HCT116 (cell line): ENCODE measurements around the gene SCARB1. TPM values are rescaled to one million over a fixed set of nuclear protein-coding genes. Genes with fewer than 3 reads are reported as not detected.

Experiments used
- ATAC-seq: fragments of 200-7000 bp; cut with Tn5 transposase; 2 replicates; pipeline ENCODE4 v1.9.1; 2020; ENCODE audit warnings: mild to moderate bottlenecking, moderate library complexity
- BruUV-seq: library from RNA; stranded (reverse); fragments of 400-500 nt; replicated peaks from 2 replicates; lab custom pipeline; 2021; lab: Mats Ljungman, UMichigan
- CTCF ChIA-PET: fragments of 300-600 bp; sonication (Branson Sonifier 250); formaldehyde crosslinking; loops from one replicate; lab custom pipeline; 2021; ENCODE audit warnings: antibody characterized with exemption; lab: Charles Lee
- POLR2A ChIA-PET: fragments of 300-600, 350-600 bp; sonication (Branson Sonifier 250); formaldehyde crosslinking; loops from one replicate; lab custom pipeline; 2021; ENCODE audit warnings: antibody characterized with exemption; lab: Charles Lee
- RAD21 ChIA-PET, 2 experiments: fragments of 300-600 bp; sonication (Branson Sonifier 250); formaldehyde crosslinking; loops; one replicate each; lab custom pipeline; 2023; ENCODE audit warnings: low total read pairs in 2 of 2; ENCODE audit not compliant: uncharacterized antibody in 2 of 2, unreplicated experiment in 2 of 2, low non-redundant PET in 1 of 2; lab: Charles Lee
- DNase-seq: peaks from one replicate; pipeline ENCODE4 v3.0.0-alpha.2; 2010; ENCODE audit warnings: low read depth, low spot score
- H2AFZ ChIP-seq: fragments of 200-600 bp; shearing (Covaris generic), sonication (generic); 2 replicates; pipeline ENCODE4 v1.6.1; 2017; ENCODE audit warnings: low read depth, mixed run types, mixed read lengths, antibody characterized with exemption, low read length; ENCODE audit not compliant: poor library complexity, severe bottlenecking
- H3K27ac ChIP-seq: 2 replicates; pipeline ENCODE4 v1.5.1; 2012; ENCODE audit warnings: low read depth, low read length
- H3K27me3 ChIP-seq: fragments of 200-600 bp; sonication (generic); 2 replicates; pipeline ENCODE4 v1.6.1; 2016; ENCODE audit warnings: mixed run types, low read length, mixed read lengths; ENCODE audit not compliant: insufficient read depth
- H3K36me3 ChIP-seq, 2 experiments: fragments of 200-500 bp in 1 of 2; fragments of 200-600 bp in 1 of 2; sonication (Bioruptor generic) in 1 of 2; sonication (generic) in 1 of 2; 2 replicates each; pipeline versions ENCODE4 v1.5.1 to v1.6.1; 2014 to 2016; ENCODE audit warnings: low read length in 2 of 2, inconsistent platforms in 1 of 2, mixed read lengths in 1 of 2, mixed run types in 1 of 2; ENCODE audit not compliant: insufficient read depth in 2 of 2, control insufficient read depth in 1 of 2
- H3K4me1 ChIP-seq, 2 experiments: fragments of 200-600 bp in 1 of 2; sonication (generic) in 1 of 2; 2 replicates each; pipeline versions ENCODE4 v1.5.1 to v1.6.1; 2012 to 2017; ENCODE audit warnings: low read length in 2 of 2, inconsistent platforms in 1 of 2, mild to moderate bottlenecking in 1 of 2, mixed read lengths in 1 of 2, mixed run types in 1 of 2, moderate library complexity in 1 of 2; ENCODE audit not compliant: insufficient read depth in 2 of 2, control insufficient read depth in 1 of 2
- H3K4me2 ChIP-seq: fragments of 200-600 bp; sonication (generic); 2 replicates; pipeline ENCODE4 v1.6.1; 2017; ENCODE audit warnings: mixed run types, low read length, mixed read lengths
- H3K4me3 ChIP-seq, 2 experiments: fragments of 200-600 bp in 1 of 2; sonication (generic) in 1 of 2; replicated peaks in 1 of 2; 2 replicates each; pipeline ENCODE4 v1.5.1; 2011 to 2016; ENCODE audit warnings: low read length in 2 of 2, control low read depth in 1 of 2, low read depth in 1 of 2, mild to moderate bottlenecking in 1 of 2, mixed read lengths in 1 of 2, mixed run types in 1 of 2
- H3K79me2 ChIP-seq: fragments of 200-600 bp; sonication (generic); 2 replicates; pipeline ENCODE4 v1.6.1; 2017; ENCODE audit warnings: mild to moderate bottlenecking, mixed run types, low read length, moderate library complexity, mixed read lengths; ENCODE audit not compliant: insufficient read depth
- H3K9ac ChIP-seq: fragments of 200-600 bp; sonication (generic); 2 replicates; pipeline ENCODE4 v1.6.1; 2016; ENCODE audit warnings: low read length, mixed read lengths
- H3K9me2 ChIP-seq: fragments of 200-600 bp; sonication (generic), shearing (Covaris generic); 2 replicates; pipeline ENCODE4 v1.6.1; 2017; ENCODE audit warnings: mixed run types, mild to moderate bottlenecking, moderate library complexity; ENCODE audit not compliant: insufficient read depth
- H3K9me3 ChIP-seq, 2 experiments: fragments of 200-500 bp in 1 of 2; fragments of 200-600 bp in 1 of 2; sonication (Bioruptor generic) in 1 of 2; sonication (generic) in 1 of 2; 2 replicates each; pipeline ENCODE4 v1.6.1; 2014 to 2017; ENCODE audit warnings: low read length in 2 of 2, mixed read lengths in 2 of 2, inconsistent platforms in 1 of 2, low read depth in 1 of 2, mild to moderate bottlenecking in 1 of 2, mixed run types in 1 of 2, moderate library complexity in 1 of 2; ENCODE audit not compliant: control insufficient read depth in 1 of 2, insufficient read depth in 1 of 2
- H4K20me1 ChIP-seq: fragments of 200-600 bp; sonication (generic), shearing (Covaris generic); 2 replicates; pipeline ENCODE4 v1.6.1; 2017; ENCODE audit warnings: mixed run types, mild to moderate bottlenecking, moderate library complexity; ENCODE audit not compliant: insufficient read depth
- CBX3 ChIP-seq: IDR thresholded peaks from 2 replicates; pipeline ENCODE4 v1.6.1; 2012; ENCODE audit warnings: low read depth
- CEBPB ChIP-seq: IDR thresholded peaks from 2 replicates; pipeline ENCODE4 v1.6.1; 2012; ENCODE audit warnings: low read depth
- EGR1 ChIP-seq: IDR thresholded peaks from 2 replicates; pipeline ENCODE4 v1.6.1; 2012; ENCODE audit warnings: low read depth
- EZH2phosphoT487 ChIP-seq: fragments of 200-600 bp; IDR thresholded peaks from 2 replicates; pipeline ENCODE4 v1.6.1; 2018; ENCODE audit warnings: antibody characterized with exemption, borderline replicate concordance
- FOSL1 ChIP-seq: IDR thresholded peaks from 2 replicates; pipeline ENCODE4 v1.6.1; 2012; ENCODE audit warnings: low read depth
- JUND ChIP-seq: IDR thresholded peaks from 2 replicates; pipeline ENCODE4 v1.6.1; 2012
- RAD21 ChIP-seq: IDR thresholded peaks from 2 replicates; pipeline ENCODE4 v1.6.1; 2012; ENCODE audit warnings: low read depth, mild to moderate bottlenecking
- SIN3A ChIP-seq: IDR thresholded peaks from 2 replicates; pipeline ENCODE4 v1.6.1; 2012; ENCODE audit warnings: low read depth
- TCF7L2 ChIP-seq: IDR thresholded peaks from 2 replicates; pipeline ENCODE4 v1.7.0; 2011; ENCODE audit warnings: borderline replicate concordance, inconsistent platforms; ENCODE audit not compliant: insufficient read depth, insufficient read length; ENCODE audit errors: extremely low read depth
- YY1 ChIP-seq: IDR thresholded peaks from 2 replicates; pipeline ENCODE4 v1.6.1; 2011; ENCODE audit warnings: low read length, low read depth, moderate library complexity, mild to moderate bottlenecking; ENCODE audit not compliant: insufficient replicate concordance; ENCODE audit errors: extremely low read depth
- intact Hi-C: fragments of 100-400 bp; cut with micrococcal nuclease; formaldehyde crosslinking; loops from 2 replicates; pipeline ENCODE4 v1.10.0; 2022
- total RNA-seq: library from RNA; stranded (reverse); gene quantifications from one replicate; pipeline ENCODE4 v1.2.1, GENCODE V29; 2021; ENCODE audit not compliant: unreplicated experiment
- TF ChIP-seq, protein P1 (sequence below): IDR thresholded peaks from 2 replicates; pipeline ENCODE4 v1.6.1; 2011; ENCODE audit warnings: mild to moderate bottlenecking, low read length, moderate library complexity; ENCODE audit not compliant: insufficient replicate concordance; ENCODE audit errors: extremely low read depth
- TF ChIP-seq, protein P2 (sequence below): IDR thresholded peaks from 2 replicates; pipeline ENCODE4 v1.6.1; 2012; ENCODE audit warnings: low read depth

SCARB1 gene
- total RNA-seq, 1 experiment from 2014 or later = 95.5 TPM

GRCh38 chr12:124752437-124753227 lies 111.0 kb downstream of the SCARB1 start:
- peaks cover 0 to 13% of the 10 kb centered on the region in 2 experiments; a peak in 1 of 4 replicates for H3K9me3 ChIP-seq
- H3K36me3 ChIP-seq = no peaks in the 10 kb centered on the region
- H3K79me2 ChIP-seq = no peaks in the 10 kb centered on the region
- H3K27ac ChIP-seq = no peak overlapping the region
- RAD21 ChIA-PET = interaction anchor here in 1 of 2 experiments (0.7 kb wide), 1 partner anchor 14 kb away, joined by 3 read pairs; no protein-coding TSS in a partner anchor
- no peaks in the 10 kb centered on the region for H3K9me2 ChIP-seq
- no peak overlapping the region for H3K4me3 ChIP-seq
- no peak overlapping the region for H2AFZ ChIP-seq
- CTCF ChIA-PET = no interaction called here
- no peak overlapping the region for H3K4me2 ChIP-seq
- no peak for ATAC-seq
- peaks cover 2 to 4% of the 10 kb centered on the region in 2 experiments for H3K4me1 ChIP-seq
- H3K27me3 ChIP-seq = no peaks in the 10 kb centered on the region
- POLR2A ChIA-PET = no interaction called here
- BruUV-seq = no TSS peak
- TF ChIP-seq CBX3 (0 out of 2 replicates have a peak, but pooled peaks have one; percentile 20), FOSL1 (no peak)
- H4K20me1 ChIP-seq = no peaks in the 10 kb centered on the region
- no peak overlapping the region for H3K9ac ChIP-seq
- intact Hi-C loops = no loop called here
- DNase-seq = no peak

- H2AFZ ChIP-seq = no peak overlapping the region
- no peaks in the 10 kb centered on the region for H3K36me3 ChIP-seq
- no peaks in the 10 kb centered on the region for H3K9me2 ChIP-seq
- no peak overlapping the region for H3K27ac ChIP-seq
- no peak for DNase-seq
- no peaks in the 10 kb centered on the region for H3K27me3 ChIP-seq
- H3K4me1 ChIP-seq = peaks cover 10 to 12% of the 10 kb centered on the region in 2 experiments
- intact Hi-C loops = no loop called here
- POLR2A ChIA-PET = no interaction called here
- RAD21 ChIA-PET = interaction anchor here in 1 of 2 experiments (0.7 kb wide), 1 partner anchor 13 kb away, joined by 3 read pairs; no protein-coding TSS in a partner anchor
- CTCF ChIA-PET = no interaction called here
- H3K4me3 ChIP-seq = no peak overlapping the region
- no peaks in the 10 kb centered on the region for H3K79me2 ChIP-seq
- ATAC-seq = no peak
- peaks cover 0 to 13% of the 10 kb centered on the region in 2 experiments; a peak in 1 of 4 replicates for H3K9me3 ChIP-seq
- BruUV-seq = no TSS peak
- no peaks in the 10 kb centered on the region for H4K20me1 ChIP-seq
- no peak overlapping the region for H3K4me2 ChIP-seq
- no peak overlapping the region for H3K9ac ChIP-seq
- no peak for TF ChIP-seq EGR1
- TF ChIP-seq JUND = no peak
- no peak for TF ChIP-seq CEBPB
- TF ChIP-seq TCF7L2 = no peak
- TF ChIP-seq, protein P1, sequence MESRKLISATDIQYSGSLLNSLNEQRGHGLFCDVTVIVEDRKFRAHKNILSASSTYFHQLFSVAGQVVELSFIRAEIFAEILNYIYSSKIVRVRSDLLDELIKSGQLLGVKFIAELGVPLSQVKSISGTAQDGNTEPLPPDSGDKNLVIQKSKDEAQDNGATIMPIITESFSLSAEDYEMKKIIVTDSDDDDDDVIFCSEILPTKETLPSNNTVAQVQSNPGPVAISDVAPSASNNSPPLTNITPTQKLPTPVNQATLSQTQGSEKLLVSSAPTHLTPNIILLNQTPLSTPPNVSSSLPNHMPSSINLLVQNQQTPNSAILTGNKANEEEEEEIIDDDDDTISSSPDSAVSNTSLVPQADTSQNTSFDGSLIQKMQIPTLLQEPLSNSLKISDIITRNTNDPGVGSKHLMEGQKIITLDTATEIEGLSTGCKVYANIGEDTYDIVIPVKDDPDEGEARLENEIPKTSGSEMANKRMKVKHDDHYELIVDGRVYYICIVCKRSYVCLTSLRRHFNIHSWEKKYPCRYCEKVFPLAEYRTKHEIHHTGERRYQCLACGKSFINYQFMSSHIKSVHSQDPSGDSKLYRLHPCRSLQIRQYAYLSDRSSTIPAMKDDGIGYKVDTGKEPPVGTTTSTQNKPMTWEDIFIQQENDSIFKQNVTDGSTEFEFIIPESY = no peak
- no peak for TF ChIP-seq SIN3A
- TF ChIP-seq, protein P2, sequence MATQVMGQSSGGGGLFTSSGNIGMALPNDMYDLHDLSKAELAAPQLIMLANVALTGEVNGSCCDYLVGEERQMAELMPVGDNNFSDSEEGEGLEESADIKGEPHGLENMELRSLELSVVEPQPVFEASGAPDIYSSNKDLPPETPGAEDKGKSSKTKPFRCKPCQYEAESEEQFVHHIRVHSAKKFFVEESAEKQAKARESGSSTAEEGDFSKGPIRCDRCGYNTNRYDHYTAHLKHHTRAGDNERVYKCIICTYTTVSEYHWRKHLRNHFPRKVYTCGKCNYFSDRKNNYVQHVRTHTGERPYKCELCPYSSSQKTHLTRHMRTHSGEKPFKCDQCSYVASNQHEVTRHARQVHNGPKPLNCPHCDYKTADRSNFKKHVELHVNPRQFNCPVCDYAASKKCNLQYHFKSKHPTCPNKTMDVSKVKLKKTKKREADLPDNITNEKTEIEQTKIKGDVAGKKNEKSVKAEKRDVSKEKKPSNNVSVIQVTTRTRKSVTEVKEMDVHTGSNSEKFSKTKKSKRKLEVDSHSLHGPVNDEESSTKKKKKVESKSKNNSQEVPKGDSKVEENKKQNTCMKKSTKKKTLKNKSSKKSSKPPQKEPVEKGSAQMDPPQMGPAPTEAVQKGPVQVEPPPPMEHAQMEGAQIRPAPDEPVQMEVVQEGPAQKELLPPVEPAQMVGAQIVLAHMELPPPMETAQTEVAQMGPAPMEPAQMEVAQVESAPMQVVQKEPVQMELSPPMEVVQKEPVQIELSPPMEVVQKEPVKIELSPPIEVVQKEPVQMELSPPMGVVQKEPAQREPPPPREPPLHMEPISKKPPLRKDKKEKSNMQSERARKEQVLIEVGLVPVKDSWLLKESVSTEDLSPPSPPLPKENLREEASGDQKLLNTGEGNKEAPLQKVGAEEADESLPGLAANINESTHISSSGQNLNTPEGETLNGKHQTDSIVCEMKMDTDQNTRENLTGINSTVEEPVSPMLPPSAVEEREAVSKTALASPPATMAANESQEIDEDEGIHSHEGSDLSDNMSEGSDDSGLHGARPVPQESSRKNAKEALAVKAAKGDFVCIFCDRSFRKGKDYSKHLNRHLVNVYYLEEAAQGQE = no peak
- TF ChIP-seq EZH2phosphoT487 = no peak
- TF ChIP-seq YY1 = no peak
- TF ChIP-seq RAD21 = no peak
- no peak for TF ChIP-seq FOSL1
- no peak for TF ChIP-seq CBX3
These were observed 111.9 kb downstream of the SCARB1 start for GRCh38 chr12:124751654-124752355.
